GM23338 (cell line): ENCODE data around the gene SEMA6C. TPM values are rescaled to one million over a fixed set of nuclear protein-coding genes. Genes with fewer than 3 reads are reported as not detected.

Experiments
- ATAC-seq: fragments of 200-7000 bp; cut with Tn5 transposase; 3 replicates; pipeline ENCODE4 v1.9.1; 2020
- DNase-seq: peaks from one replicate; pipeline ENCODE4 v3.0.0-alpha.2; 2015; ENCODE audit warnings: low spot score
- H2AFZ ChIP-seq: fragments of 200-600 bp; sonication (generic); 2 replicates; pipeline ENCODE4 v1.8.0; 2016; ENCODE audit warnings: antibody characterized with exemption, mild to moderate bottlenecking, moderate library complexity
- H3F3A ChIP-seq: fragments of 200-600 bp; sonication (generic); replicated peaks from 2 replicates; pipeline ENCODE4 v1.8.0; 2017; ENCODE audit warnings: antibody characterized with exemption, mixed run types, low read depth
- H3K27ac ChIP-seq: fragments of 200-600 bp; sonication (generic); 2 replicates; pipeline ENCODE4 v1.6.1; 2016; ENCODE audit warnings: low read depth
- H3K27me3 ChIP-seq: fragments of 200-600 bp; sonication (generic); 2 replicates; pipeline ENCODE4 v1.8.0; 2016; ENCODE audit warnings: mild to moderate bottlenecking, mixed run types, moderate library complexity; ENCODE audit not compliant: insufficient read depth
- H3K36me3 ChIP-seq: fragments of 200-600 bp; sonication (generic); 2 replicates; pipeline ENCODE4 v1.8.0; 2016; ENCODE audit warnings: mild to moderate bottlenecking; ENCODE audit not compliant: insufficient read depth
- H3K4me1 ChIP-seq: fragments of 200-600 bp; sonication (generic); 2 replicates; pipeline ENCODE4 v1.8.0; 2016; ENCODE audit warnings: mild to moderate bottlenecking, moderate library complexity; ENCODE audit not compliant: insufficient read depth
- H3K4me2 ChIP-seq: fragments of 200-600 bp; sonication (generic); 2 replicates; pipeline ENCODE4 v1.7.1; 2017; ENCODE audit warnings: mixed run types
- H3K4me3 ChIP-seq: fragments of 200-600 bp; sonication (generic); 2 replicates; pipeline ENCODE4 v1.6.1; 2016; ENCODE audit warnings: mixed run types
- H3K79me2 ChIP-seq: fragments of 200-600 bp; sonication (generic); replicated peaks from 2 replicates; pipeline ENCODE4 v1.8.0; 2017; ENCODE audit warnings: mild to moderate bottlenecking; ENCODE audit not compliant: insufficient read depth
- H3K9me2 ChIP-seq: fragments of 200-600 bp; sonication (generic); 2 replicates; pipeline ENCODE4 v1.8.0; 2017; ENCODE audit not compliant: insufficient read depth
- H4K20me1 ChIP-seq: fragments of 200-600 bp; sonication (generic); replicated peaks from 2 replicates; pipeline ENCODE4 v1.8.0; 2017; ENCODE audit warnings: mild to moderate bottlenecking; ENCODE audit not compliant: insufficient read depth
- H3K27ac Mint-ChIP-seq: 2 replicates; pipeline ENCODE4 v1.8.0; 2020; ENCODE audit warnings: inconsistent platforms, mild to moderate bottlenecking, moderate library complexity, mixed read lengths
- H3K27me3 Mint-ChIP-seq: 3 replicates; pipeline ENCODE4 v1.8.0; 2022; ENCODE audit warnings: low read depth, mild to moderate bottlenecking, moderate library complexity, mixed read lengths, inconsistent platforms; ENCODE audit not compliant: insufficient read depth, poor library complexity
- H3K36me3 Mint-ChIP-seq: 3 replicates; pipeline ENCODE4 v1.8.0; 2021; ENCODE audit warnings: low read depth, mild to moderate bottlenecking, inconsistent platforms, moderate library complexity, mixed read lengths
- H3K4me1 Mint-ChIP-seq: 3 replicates; pipeline ENCODE4 v1.8.0; 2020; ENCODE audit warnings: mild to moderate bottlenecking, inconsistent platforms, mixed read lengths
- H3K4me3 Mint-ChIP-seq: 3 replicates; pipeline ENCODE4 v1.8.0; 2021; ENCODE audit warnings: moderate library complexity, mild to moderate bottlenecking, inconsistent platforms, mixed read lengths
- H3K9me3 Mint-ChIP-seq: 3 replicates; pipeline ENCODE4 v1.8.0; 2020; ENCODE audit warnings: moderate library complexity, mild to moderate bottlenecking, inconsistent platforms, mixed read lengths
- CREB1 ChIP-seq: fragments of 250-450 bp; sonication (Bioruptor Pico); IDR thresholded peaks from 2 replicates; pipeline ENCODE4 v1.5.0; 2020; ENCODE audit warnings: low read depth, mild to moderate bottlenecking, moderate library complexity
- ETS1 ChIP-seq: IDR thresholded peaks from 2 replicates; pipeline ENCODE4 v1.6.1; 2016; ENCODE audit warnings: antibody characterized with exemption
- EZH2 ChIP-seq: fragments of 200-600 bp; sonication (generic); IDR thresholded peaks from one replicate; pipeline ENCODE4 v1.8.0; 2017; ENCODE audit warnings: antibody characterized with exemption, mild to moderate bottlenecking, low read depth; ENCODE audit not compliant: unreplicated experiment
- EZH2phosphoT487 ChIP-seq: fragments of 200-600 bp; sonication (generic); IDR thresholded peaks from one replicate; pipeline ENCODE4 v1.8.1; 2018; ENCODE audit warnings: antibody characterized with exemption; ENCODE audit not compliant: unreplicated experiment
- JUNB ChIP-seq: IDR thresholded peaks from one replicate; pipeline ENCODE4 v1.6.1; 2016; ENCODE audit warnings: antibody characterized with exemption; ENCODE audit not compliant: unreplicated experiment
- NANOG ChIP-seq: IDR thresholded peaks from 2 replicates; pipeline ENCODE4 v1.6.1; 2016; ENCODE audit warnings: antibody characterized with exemption, borderline replicate concordance
- POLR2AphosphoS5 ChIP-seq: IDR thresholded peaks from 2 replicates; pipeline ENCODE4 v1.6.1; 2016; ENCODE audit warnings: antibody characterized with exemption, low read depth
- STAT1 ChIP-seq: IDR thresholded peaks from one replicate; pipeline ENCODE4 v1.6.1; 2016; ENCODE audit warnings: antibody characterized with exemption; ENCODE audit not compliant: unreplicated experiment
- ZNF114 ChIP-seq: fragments of 250-450 bp; sonication (Bioruptor Pico); IDR thresholded peaks from 2 replicates; pipeline ENCODE4 v1.5.0; 2020; ENCODE audit warnings: mild to moderate bottlenecking, moderate library complexity
- ZNF331 ChIP-seq: fragments of 250-450 bp; sonication (Bioruptor Pico); IDR thresholded peaks from 2 replicates; pipeline ENCODE4 v1.5.0; 2020; ENCODE audit warnings: low read depth, mild to moderate bottlenecking, moderate library complexity
- ZNF462 ChIP-seq: fragments of 250-450 bp; sonication (Bioruptor Pico); IDR thresholded peaks from 2 replicates; pipeline ENCODE4 v1.5.0; 2020; ENCODE audit warnings: mild to moderate bottlenecking, moderate library complexity
- polyA plus RNA-seq: library from polyadenylated mRNA; unstranded; fragments of >200 nt; fragmentation: Nextera tagmentation; extraction: Ambion mirVana; gene quantifications from 2 replicates; pipeline ENCODE4 v1.2.1, GENCODE V29; 2016
- total RNA-seq: library from RNA; depleted of rRNA; stranded (reverse); fragments of >200 nt; shearing (Covaris generic); gene quantifications from 2 replicates; pipeline ENCODE4 v1.2.3, GENCODE V29; 2014
- TF ChIP-seq, protein P1 (sequence below): IDR thresholded peaks from one replicate; pipeline ENCODE4 v1.6.1; 2018; ENCODE audit warnings: antibody characterized with exemption; ENCODE audit not compliant: unreplicated experiment
- TF ChIP-seq, protein P2 (sequence below), 2 experiments: fragments of 200-600 bp in 1 of 2; sonication (generic) in 1 of 2; conservative IDR thresholded peaks; 2 replicates each; pipeline versions ENCODE4 v1.5.1 to v1.6.1; 2016 to 2017; ENCODE audit warnings: antibody characterized with exemption in 2 of 2, low read depth in 2 of 2, mild to moderate bottlenecking in 2 of 2, moderate library complexity in 1 of 2

SEMA6C gene
- total and polyA plus RNA-seq, 2 experiments from 2014 or later: 6.2 to 12.3 TPM

- H3K27me3 ChIP-seq: no peaks in the 10 kb centered on the region
These were observed 38.1 kb downstream of the SEMA6C start for GRCh38 chr1:151108331-151108730.

More at GRCh38 chr1:151108331-151108730, 38.1 kb downstream of the SEMA6C start:
- Mint-ChIP-seq H3K4me3 (no peak overlapping the region), H3K4me1 (no peaks in the 10 kb centered on the region), H3K27ac (no peak overlapping the region), H3K27me3 (peaks cover 1% of the 10 kb centered on the region), H3K36me3 (no peaks in the 10 kb centered on the region), H3K9me3 (no peaks in the 10 kb centered on the region)
- Histone ChIP-seq H3F3A (no peaks in the 10 kb centered on the region), H3K9me2 (no peaks in the 10 kb centered on the region), H3K4me1 (no peaks in the 10 kb centered on the region), H2AFZ (no peak overlapping the region), H3K36me3 (no peaks in the 10 kb centered on the region), H3K4me3 (no peak overlapping the region), H3K79me2 (no peaks in the 10 kb centered on the region), H3K4me2 (no peak overlapping the region), H3K27ac (no peak overlapping the region), H4K20me1 (no peaks in the 10 kb centered on the region)
- no peak for TF ChIP-seq ZNF331 (CRISPR knock-in tag)
- TF ChIP-seq ZNF462: no peak
- TF ChIP-seq POLR2AphosphoS5: no peak
- TF ChIP-seq, protein P1, sequence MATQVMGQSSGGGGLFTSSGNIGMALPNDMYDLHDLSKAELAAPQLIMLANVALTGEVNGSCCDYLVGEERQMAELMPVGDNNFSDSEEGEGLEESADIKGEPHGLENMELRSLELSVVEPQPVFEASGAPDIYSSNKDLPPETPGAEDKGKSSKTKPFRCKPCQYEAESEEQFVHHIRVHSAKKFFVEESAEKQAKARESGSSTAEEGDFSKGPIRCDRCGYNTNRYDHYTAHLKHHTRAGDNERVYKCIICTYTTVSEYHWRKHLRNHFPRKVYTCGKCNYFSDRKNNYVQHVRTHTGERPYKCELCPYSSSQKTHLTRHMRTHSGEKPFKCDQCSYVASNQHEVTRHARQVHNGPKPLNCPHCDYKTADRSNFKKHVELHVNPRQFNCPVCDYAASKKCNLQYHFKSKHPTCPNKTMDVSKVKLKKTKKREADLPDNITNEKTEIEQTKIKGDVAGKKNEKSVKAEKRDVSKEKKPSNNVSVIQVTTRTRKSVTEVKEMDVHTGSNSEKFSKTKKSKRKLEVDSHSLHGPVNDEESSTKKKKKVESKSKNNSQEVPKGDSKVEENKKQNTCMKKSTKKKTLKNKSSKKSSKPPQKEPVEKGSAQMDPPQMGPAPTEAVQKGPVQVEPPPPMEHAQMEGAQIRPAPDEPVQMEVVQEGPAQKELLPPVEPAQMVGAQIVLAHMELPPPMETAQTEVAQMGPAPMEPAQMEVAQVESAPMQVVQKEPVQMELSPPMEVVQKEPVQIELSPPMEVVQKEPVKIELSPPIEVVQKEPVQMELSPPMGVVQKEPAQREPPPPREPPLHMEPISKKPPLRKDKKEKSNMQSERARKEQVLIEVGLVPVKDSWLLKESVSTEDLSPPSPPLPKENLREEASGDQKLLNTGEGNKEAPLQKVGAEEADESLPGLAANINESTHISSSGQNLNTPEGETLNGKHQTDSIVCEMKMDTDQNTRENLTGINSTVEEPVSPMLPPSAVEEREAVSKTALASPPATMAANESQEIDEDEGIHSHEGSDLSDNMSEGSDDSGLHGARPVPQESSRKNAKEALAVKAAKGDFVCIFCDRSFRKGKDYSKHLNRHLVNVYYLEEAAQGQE: no peak
- TF ChIP-seq, protein P2, sequence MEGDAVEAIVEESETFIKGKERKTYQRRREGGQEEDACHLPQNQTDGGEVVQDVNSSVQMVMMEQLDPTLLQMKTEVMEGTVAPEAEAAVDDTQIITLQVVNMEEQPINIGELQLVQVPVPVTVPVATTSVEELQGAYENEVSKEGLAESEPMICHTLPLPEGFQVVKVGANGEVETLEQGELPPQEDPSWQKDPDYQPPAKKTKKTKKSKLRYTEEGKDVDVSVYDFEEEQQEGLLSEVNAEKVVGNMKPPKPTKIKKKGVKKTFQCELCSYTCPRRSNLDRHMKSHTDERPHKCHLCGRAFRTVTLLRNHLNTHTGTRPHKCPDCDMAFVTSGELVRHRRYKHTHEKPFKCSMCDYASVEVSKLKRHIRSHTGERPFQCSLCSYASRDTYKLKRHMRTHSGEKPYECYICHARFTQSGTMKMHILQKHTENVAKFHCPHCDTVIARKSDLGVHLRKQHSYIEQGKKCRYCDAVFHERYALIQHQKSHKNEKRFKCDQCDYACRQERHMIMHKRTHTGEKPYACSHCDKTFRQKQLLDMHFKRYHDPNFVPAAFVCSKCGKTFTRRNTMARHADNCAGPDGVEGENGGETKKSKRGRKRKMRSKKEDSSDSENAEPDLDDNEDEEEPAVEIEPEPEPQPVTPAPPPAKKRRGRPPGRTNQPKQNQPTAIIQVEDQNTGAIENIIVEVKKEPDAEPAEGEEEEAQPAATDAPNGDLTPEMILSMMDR (conservative IDR thresholded peaks at IDR 0.05; ENCODE audit: low read depth in 2 of 2): no peak
- TF ChIP-seq STAT1: no peak
- no peak for TF ChIP-seq EZH2
- no peak for TF ChIP-seq ETS1
- no peak for TF ChIP-seq JUNB
- TF ChIP-seq ZNF114: no peak
- TF ChIP-seq NANOG: no peak
- TF ChIP-seq EZH2phosphoT487: no peak
- TF ChIP-seq CREB1: no peak
- ATAC-seq (no peak), DNase-seq (no peak)
